ENCODE results near the gene KLB.
"Not testable (repeated sequence)": the region's sequence is repeated elsewhere in the genome, so short reads cannot be mapped to it uniquely, and the experiment has no call there.

The KLB gene

GRCh38 chr4:39406763-39407583 lies at the start of gene KLB:
Gene KLB, plus strand, starts transcription at chr4:39406930. Its CDS starts 20 bp downstream, at chr4:39406950.
- no peak for DNase-seq (ENCODE audit: low read depth in 2 of 2, low spot score in 1 of 2)

GRCh38 chr4:39357002-39357401 lies 49.7 kb upstream of the KLB start:
- no peak for DNase-seq (ENCODE audit: low read depth in 2 of 2, low spot score in 1 of 2)

DNA sequence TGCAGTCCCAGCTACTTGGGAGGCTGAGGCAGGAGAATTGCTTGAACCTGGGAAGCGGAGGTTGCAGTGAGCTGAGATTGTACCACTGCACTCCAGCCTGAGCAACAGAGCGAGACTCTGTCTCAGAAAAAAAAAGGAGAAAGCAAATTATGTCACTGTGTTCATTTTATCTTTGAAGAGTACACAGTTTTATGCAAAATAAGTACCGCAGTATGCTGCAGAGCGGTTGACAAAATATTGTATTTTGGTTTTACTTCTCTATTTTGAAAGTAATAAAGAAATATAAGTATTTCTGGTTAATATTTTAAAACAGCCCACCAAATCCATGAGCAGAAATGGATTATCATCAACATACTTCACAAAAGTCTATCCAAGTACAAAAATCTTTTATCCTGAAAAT lies 46.1 kb upstream of the KLB start:
- DNase-seq (ENCODE audit: low read depth in 2 of 2, low spot score in 1 of 2): not testable (repeated sequence)

DNA sequence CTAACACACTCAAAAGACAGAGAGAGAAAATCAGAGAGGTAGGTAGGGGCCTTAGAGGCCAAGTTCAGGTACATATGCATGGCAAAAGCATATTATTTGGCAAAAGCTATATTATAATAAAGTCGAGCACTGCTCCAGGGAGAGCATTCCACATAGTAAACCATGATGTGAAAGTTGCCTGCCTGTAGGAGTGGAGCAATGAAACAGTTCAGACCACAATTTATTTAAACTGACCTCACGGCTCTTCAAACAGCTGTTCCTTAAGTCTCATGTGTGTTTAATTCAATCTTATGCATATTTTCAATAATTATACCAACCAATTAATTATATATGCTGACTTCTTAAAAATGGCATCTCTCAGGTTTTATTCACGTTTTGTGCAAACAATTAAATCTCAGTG lies 43.9 kb upstream of the KLB start:
- DNase-seq (ENCODE audit: low read depth in 2 of 2, low spot score in 1 of 2): no peak

DNA sequence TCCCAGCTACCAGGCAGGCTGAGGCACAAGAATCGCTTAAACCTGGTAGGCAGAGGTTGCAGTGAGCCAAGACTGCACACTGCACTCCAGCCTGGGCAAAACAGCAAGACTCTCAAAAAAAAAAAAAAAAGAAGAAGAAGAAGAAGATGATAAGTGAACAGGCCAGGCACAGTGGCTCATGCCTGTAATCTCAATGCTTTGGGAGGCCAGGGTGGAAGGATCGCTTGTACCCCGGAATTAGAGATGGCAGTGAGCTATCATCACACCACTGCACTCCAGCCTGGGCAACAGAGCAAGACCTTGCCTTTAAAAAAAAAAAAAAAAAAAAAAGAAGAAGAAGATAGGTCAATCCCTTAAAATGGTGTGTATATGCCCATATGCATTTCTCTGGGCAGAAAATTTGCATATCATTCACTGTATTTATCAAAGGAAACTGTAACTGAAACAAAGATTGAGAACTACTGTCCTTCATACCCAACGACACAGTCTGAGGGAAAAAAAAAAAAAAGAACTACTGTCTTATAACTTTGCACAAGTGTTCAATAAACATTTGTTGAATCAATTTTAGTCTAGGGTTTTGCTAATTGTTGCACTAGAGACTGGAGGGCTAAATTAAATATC lies 42.8 kb upstream of the KLB start:
- DNase-seq (ENCODE audit: low read depth in 2 of 2, low spot score in 1 of 2): no peak

- no peak for DNase-seq (ENCODE audit: low read depth in 2 of 2, low spot score in 1 of 2)
Measured at GRCh38 chr4:39365360-39365759, 41.4 kb upstream of the KLB start.

- DNase-seq (ENCODE audit: low read depth in 2 of 2, low spot score in 1 of 2): peak; percentile 84 to 93
Measured at GRCh38 chr4:39365830-39366771, 40.6 kb upstream of the KLB start, which contains the start of gene RFC1. Gene RFC1, minus strand, starts transcription at chr4:39366362. Its CDS starts 121 bp downstream, at chr4:39366241.

DNA sequence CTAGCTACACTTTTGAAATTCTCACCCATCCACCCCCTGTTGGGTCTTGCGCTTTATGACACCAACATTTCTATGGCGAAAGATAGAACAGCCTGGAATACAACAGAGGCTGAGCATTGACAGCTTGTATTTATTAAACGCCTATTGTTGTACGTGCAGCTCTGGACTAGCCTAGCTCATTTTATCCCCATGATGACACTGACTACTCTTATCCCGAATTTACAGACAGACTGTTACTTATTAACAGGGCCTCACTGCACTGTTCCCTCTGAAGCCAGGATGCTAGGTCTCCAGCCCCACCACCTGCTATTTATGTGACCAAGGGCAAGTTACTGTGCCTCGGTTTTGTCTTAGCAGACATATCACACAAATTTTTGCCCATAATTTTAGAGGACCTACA lies 39.6 kb upstream of the KLB start:
- DNase-seq (ENCODE audit: low read depth in 2 of 2, low spot score in 1 of 2): no peak

DNA sequence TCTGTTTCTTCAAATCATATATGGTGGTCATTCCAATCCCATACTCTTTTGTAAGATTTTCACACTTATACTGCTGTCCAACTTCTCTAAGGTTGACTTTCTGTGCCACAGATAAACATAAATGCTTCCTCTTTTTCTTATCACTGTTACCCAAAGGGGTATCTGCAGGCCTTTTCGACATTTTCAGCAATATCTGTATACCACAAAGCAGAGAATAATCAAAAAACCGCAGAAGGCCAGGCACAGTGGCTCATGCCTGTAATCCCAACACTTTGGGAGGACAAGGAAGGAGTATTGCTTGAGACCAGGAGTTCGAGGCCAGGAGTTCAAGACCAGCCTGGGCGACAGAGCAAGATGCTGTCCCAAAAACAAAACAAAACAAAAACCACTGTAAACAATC lies 37.4 kb upstream of the KLB start:
- DNase-seq (ENCODE audit: low read depth in 2 of 2, low spot score in 1 of 2): no peak

- DNase-seq (ENCODE audit: low read depth in 2 of 2, low spot score in 1 of 2): not testable (repeated sequence)
Measured at GRCh38 chr4:39371209-39371608, 35.5 kb upstream of the KLB start.

DNA sequence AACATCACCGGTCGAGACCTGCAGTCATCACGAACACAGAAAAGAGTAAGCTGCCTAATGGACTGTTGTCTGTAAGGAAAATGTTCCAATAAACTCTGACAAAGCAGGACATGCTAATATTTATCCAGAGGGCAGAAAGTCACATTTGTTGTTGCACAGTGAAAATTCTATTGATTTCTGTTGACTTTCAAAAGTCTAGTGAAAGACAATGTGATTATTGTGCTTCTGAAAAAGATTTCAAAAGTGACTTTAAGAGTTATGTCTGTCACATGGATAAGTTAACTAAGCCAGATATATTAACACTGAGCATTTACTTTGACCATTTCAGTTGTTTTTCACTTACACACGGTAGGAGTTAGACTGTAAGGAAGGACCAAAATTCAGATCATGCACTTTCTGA lies 31.3 kb upstream of the KLB start:
- no peak for DNase-seq (ENCODE audit: low read depth in 2 of 2, low spot score in 1 of 2)

- DNase-seq (ENCODE audit: low read depth in 2 of 2, low spot score in 1 of 2): no peak
Measured at GRCh38 chr4:39383690-39384089, 23.0 kb upstream of the KLB start.

- DNase-seq (ENCODE audit: low read depth in 2 of 2, low spot score in 1 of 2): no peak
Measured at GRCh38 chr4:39384563-39384962, 22.2 kb upstream of the KLB start.

- no peak for DNase-seq (ENCODE audit: low read depth in 2 of 2, low spot score in 1 of 2)
Measured at GRCh38 chr4:39390603-39391002, 16.1 kb upstream of the KLB start.

DNA sequence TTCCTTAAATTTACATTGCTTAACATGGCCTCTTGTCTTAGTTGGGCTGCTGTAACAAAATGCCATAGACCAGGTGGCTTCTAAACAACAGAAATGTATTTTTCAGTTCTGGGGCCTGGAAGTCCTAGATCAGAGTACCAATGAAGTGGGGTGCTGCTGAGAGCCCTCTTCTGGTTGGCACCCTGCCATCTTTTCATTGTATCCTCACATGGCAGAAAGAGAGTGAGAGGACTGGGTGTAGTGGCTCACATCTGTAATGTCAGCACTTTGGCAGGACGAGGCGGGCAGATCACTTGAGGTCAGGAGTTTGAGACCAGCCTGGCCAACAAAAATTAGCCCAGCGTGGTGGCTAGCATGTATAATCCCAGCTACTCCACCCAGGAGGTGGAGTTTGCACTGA lies 12.0 kb upstream of the KLB start:
- no peak for DNase-seq (ENCODE audit: low read depth in 2 of 2, low spot score in 1 of 2)

GRCh38 chr4:39401640-39402039 lies 5.1 kb upstream of the KLB start:
- DNase-seq (ENCODE audit: low read depth in 2 of 2, low spot score in 1 of 2): not testable (repeated sequence)

DNA sequence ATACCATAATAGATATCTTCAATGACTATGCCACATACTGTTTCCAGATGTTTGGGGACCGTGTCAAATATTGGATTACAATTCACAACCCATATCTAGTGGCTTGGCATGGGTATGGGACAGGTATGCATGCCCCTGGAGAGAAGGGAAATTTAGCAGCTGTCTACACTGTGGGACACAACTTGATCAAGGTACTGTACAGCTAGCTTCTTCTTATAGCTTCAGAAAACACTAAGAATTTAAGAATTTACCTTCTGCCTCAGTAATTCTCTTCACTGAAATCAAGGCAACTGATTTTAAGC lies 805 bp downstream of the KLB start:
- no peak for DNase-seq (ENCODE audit: low read depth in 2 of 2, low spot score in 1 of 2)

DNA sequence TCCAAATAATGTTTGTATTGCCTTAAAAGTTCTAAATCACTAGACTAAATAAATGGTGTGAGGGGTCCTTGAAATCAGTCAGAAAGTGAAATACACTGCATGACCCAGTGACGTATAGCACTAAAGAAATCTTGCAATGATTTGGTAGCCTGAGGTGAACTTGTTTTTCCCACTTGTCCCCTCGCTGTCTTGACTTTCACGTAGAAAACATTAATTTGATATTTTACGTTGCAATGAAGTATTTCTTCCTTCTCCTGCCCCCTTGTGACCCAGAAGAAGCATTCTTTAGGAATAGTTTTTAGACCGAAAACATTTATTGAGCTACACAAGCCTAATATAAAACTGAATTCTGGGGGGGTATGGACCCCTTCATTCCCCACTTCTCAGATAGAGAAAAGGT lies 3.7 kb downstream of the KLB start:
- no peak for DNase-seq (ENCODE audit: low read depth in 2 of 2, low spot score in 1 of 2)

- not testable (repeated sequence) for DNase-seq (ENCODE audit: low read depth in 2 of 2, low spot score in 1 of 2)
Measured at GRCh38 chr4:39411561-39411960, 4.8 kb downstream of the KLB start.

GRCh38 chr4:39415678-39416283 lies 9.1 kb downstream of the KLB start:
- DNase-seq (ENCODE audit: low read depth in 2 of 2, low spot score in 1 of 2): no peak

DNA sequence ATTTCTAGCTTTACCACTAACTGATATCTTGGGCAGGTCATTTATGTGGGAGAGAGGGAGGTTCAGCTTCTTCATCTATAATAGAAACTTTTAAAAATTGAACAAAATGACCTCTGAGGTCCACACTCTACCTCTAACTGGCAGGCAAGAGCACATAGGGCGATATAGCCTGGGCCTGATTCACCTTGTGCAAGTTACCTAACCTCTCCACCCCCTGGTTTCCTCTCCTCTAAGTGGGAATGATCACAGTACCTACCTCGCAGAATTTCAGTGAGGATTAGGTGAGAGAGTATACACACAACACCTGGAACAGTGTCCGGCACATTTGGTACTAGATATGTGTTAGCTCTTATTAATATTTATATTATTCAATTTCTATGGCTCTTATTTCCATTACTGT lies 15.5 kb downstream of the KLB start:
- DNase-seq (ENCODE audit: low read depth in 2 of 2, low spot score in 1 of 2): no peak
